Activated CD4-positive, alpha-beta T cell treated with anti-CD3 and anti-CD28 coated beads, Interleukin-2, amount 50 U/mL, for 48 hours (primary cell): ENCODE data around the gene CMTM3.
"Not testable (repeated sequence)": the region's sequence is repeated elsewhere in the genome, so short reads cannot be mapped to it uniquely, and the experiment has no call there.

Experiments used
- DNase-seq, 2 experiments: peaks; one replicate each; pipeline ENCODE4 v3.0.0-alpha.2; 2020

The CMTM3 gene

GRCh38 chr16:66610111-66610820 lies 5.8 kb downstream of the CMTM3 start:
- no peak for DNase-seq

- DNase-seq, result not testable (repeated sequence)
Measured at GRCh38 chr16:66611911-66612310, 7.4 kb downstream of the CMTM3 start.

- DNase-seq, result no peak
Measured at GRCh38 chr16:66612422-66612821, 7.9 kb downstream of the CMTM3 start.

- DNase-seq, result no peak
Measured at GRCh38 chr16:66614161-66614802, 9.8 kb downstream of the CMTM3 start.

GRCh38 chr16:66616169-66616568 lies 11.7 kb downstream of the CMTM3 start:
- DNase-seq, result no peak

- DNase-seq, result no peak
Measured at GRCh38 chr16:66616592-66616991, 12.1 kb downstream of the CMTM3 start.

GRCh38 chr16:66617010-66617434 lies 12.5 kb downstream of the CMTM3 start:
- DNase-seq, result no peak

GRCh38 chr16:66617728-66618127 lies 13.2 kb downstream of the CMTM3 start:
- no peak for DNase-seq

- DNase-seq, result no peak
Measured at GRCh38 chr16:66618588-66619375, 14.3 kb downstream of the CMTM3 start.

GRCh38 chr16:66619534-66620428 lies 15.3 kb downstream of the CMTM3 start:
- no peak for DNase-seq

GRCh38 chr16:66620429-66620795 lies 15.9 kb downstream of the CMTM3 start:
- no peak for DNase-seq

GRCh38 chr16:66621973-66622372 lies 17.5 kb downstream of the CMTM3 start:
- no peak for DNase-seq

- no peak for DNase-seq
Measured at GRCh38 chr16:66622863-66623262, 18.4 kb downstream of the CMTM3 start.

- no peak for DNase-seq
Measured at GRCh38 chr16:66623755-66624154, 19.3 kb downstream of the CMTM3 start.

- not testable (repeated sequence) for DNase-seq
Measured at GRCh38 chr16:66627611-66628378, 23.3 kb downstream of the CMTM3 start.

- DNase-seq, result no peak
Measured at GRCh38 chr16:66629856-66630255, 25.4 kb downstream of the CMTM3 start.

- DNase-seq, result not testable (repeated sequence)
Measured at GRCh38 chr16:66630561-66631260, 26.2 kb downstream of the CMTM3 start.

- DNase-seq, result not testable (repeated sequence)
Measured at GRCh38 chr16:66631558-66631957, 27.1 kb downstream of the CMTM3 start.

GRCh38 chr16:66634527-66635196 lies 30.2 kb downstream of the CMTM3 start:
- no peak for DNase-seq

GRCh38 chr16:66635406-66635805 lies 30.9 kb downstream of the CMTM3 start:
- DNase-seq, result no peak

GRCh38 chr16:66636199-66636598 lies 31.7 kb downstream of the CMTM3 start:
- DNase-seq, result no peak
